T47D (cell line): ENCODE measurements around the gene AKR1B15.
"Not testable (repeated sequence)": the region's sequence is repeated elsewhere in the genome, so short reads cannot be mapped to it uniquely, and the experiment has no call there.

ENCODE experiments used
- DNase-seq, 2 experiments: peaks; one replicate each; pipeline versions ENCODE4 v3.0.0 to v3.0.0-alpha.2; 2011 to 2012; ENCODE audit warnings: low read depth in 1 of 2, low spot score in 1 of 2
- JUND ChIP-seq: IDR thresholded peaks from 2 replicates; pipeline ENCODE4 v1.6.1; 2012; ENCODE audit warnings: low read depth
- in situ Hi-C: cut with HindIII; loops from 2 replicates; pipeline ENCODE4 v1.10.0; 2016; ENCODE audit warnings: low sequenced_read_pairs, low pct_unique_long_range_greater_than_20kb

The AKR1B15 gene

GRCh38 chr7:134552105-134552504, 3.2 kb downstream of the AKR1B15 start:
- TF ChIP-seq JUND, result no peak
- DNase-seq, result no peak
- in situ Hi-C loops, result no loop called here

GRCh38 chr7:134553976-134554375, 5.1 kb downstream of the AKR1B15 start:
- peak in 1 of 2 experiments; percentile 53 for DNase-seq
- in situ Hi-C loops, result no loop called here
- TF ChIP-seq JUND, result no peak

- no peak for DNase-seq
- in situ Hi-C loops, result no loop called here
- no peak for TF ChIP-seq JUND
These were observed 5.6 kb downstream of the AKR1B15 start for GRCh38 chr7:134554417-134554966.

GRCh38 chr7:134557391-134557790, 8.5 kb downstream of the AKR1B15 start:
- TF ChIP-seq JUND, result no peak
- in situ Hi-C loops, result no loop called here
- no peak for DNase-seq

GRCh38 chr7:134558370-134558769, 9.5 kb downstream of the AKR1B15 start:
- no peak for TF ChIP-seq JUND
- no peak for DNase-seq
- in situ Hi-C loops, result no loop called here

- DNase-seq, in situ Hi-C loops: not testable (repeated sequence)
These were observed 12.7 kb downstream of the AKR1B15 start for GRCh38 chr7:134561616-134562015.

GRCh38 chr7:134562136-134562535, 13.2 kb downstream of the AKR1B15 start:
- no peak for DNase-seq
- no peak for TF ChIP-seq JUND
- in situ Hi-C loops, result no loop called here

- in situ Hi-C loops, DNase-seq: not testable (repeated sequence)
These were observed 14.5 kb downstream of the AKR1B15 start for GRCh38 chr7:134563398-134563749.

GRCh38 chr7:134565643-134566136, 16.8 kb downstream of the AKR1B15 start:
- peak in 1 of 2 experiments; percentile 77 for DNase-seq
- in situ Hi-C loops, result no loop called here
- no peak for TF ChIP-seq JUND

- no peak for DNase-seq
- in situ Hi-C loops, result no loop called here
- TF ChIP-seq JUND, result no peak
These were observed 18.5 kb downstream of the AKR1B15 start for GRCh38 chr7:134567368-134567767.

GRCh38 chr7:134569962-134570361, 21.1 kb downstream of the AKR1B15 start:
- in situ Hi-C loops, DNase-seq: not testable (repeated sequence)

- no peak for DNase-seq
- in situ Hi-C loops, result no loop called here
- TF ChIP-seq JUND, result no peak
These were observed 22.2 kb downstream of the AKR1B15 start for GRCh38 chr7:134571101-134571500.

GRCh38 chr7:134571746-134572461, 23.0 kb downstream of the AKR1B15 start:
- in situ Hi-C loops, result no loop called here
- no peak for DNase-seq
- TF ChIP-seq JUND, result no peak

- TF ChIP-seq JUND, result no peak
- in situ Hi-C loops, result no loop called here
- no peak for DNase-seq
These were observed 25.4 kb downstream of the AKR1B15 start for GRCh38 chr7:134574322-134574721.
